GM13977 (cell line): ENCODE measurements around the gene ABHD17B.

Experiments
- DNase-seq: peaks from one replicate; pipeline ENCODE4 v3.0.0; 2012; ENCODE audit warnings: low spot score
- in situ Hi-C: fragments of 300-500 bp; cut with MboI; formaldehyde crosslinking; loops from one replicate; pipeline ENCODE4 v1.12.0; 2022; ENCODE audit warnings: low sequenced_read_pairs, low pct_unique_long_range_greater_than_20kb, mixed read lengths, inconsistent platforms; ENCODE audit not compliant: unreplicated experiment
- TF ChIP-seq, protein P1 (sequence below): IDR thresholded peaks from 2 replicates; pipeline ENCODE4 v1.5.1; 2012; ENCODE audit warnings: mild to moderate bottlenecking, control low read depth; ENCODE audit not compliant: insufficient read depth; ENCODE audit errors: extremely low read depth, missing control alignments

The ABHD17B gene

DNA sequence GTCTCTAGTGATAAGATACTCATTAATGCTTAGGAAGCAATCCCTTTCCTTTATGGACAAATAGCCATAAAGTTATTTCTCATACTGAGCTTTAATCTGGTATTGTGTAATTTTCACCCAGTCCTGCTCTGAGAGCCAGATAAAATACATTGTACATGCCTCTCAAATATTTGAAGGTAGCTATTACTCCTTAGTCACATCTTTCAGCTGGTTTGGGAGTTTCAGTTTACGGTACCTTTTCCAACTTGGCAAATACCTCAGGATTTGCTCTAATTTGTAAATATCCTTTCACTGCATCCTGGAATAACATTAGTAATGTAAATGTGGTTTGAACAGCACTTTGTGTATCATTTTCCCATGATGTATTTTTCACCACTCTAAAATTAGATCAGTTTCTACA is 47.4 kb downstream of the ABHD17B start:
- in situ Hi-C loops, result no loop called here
- TF ChIP-seq, protein P1, sequence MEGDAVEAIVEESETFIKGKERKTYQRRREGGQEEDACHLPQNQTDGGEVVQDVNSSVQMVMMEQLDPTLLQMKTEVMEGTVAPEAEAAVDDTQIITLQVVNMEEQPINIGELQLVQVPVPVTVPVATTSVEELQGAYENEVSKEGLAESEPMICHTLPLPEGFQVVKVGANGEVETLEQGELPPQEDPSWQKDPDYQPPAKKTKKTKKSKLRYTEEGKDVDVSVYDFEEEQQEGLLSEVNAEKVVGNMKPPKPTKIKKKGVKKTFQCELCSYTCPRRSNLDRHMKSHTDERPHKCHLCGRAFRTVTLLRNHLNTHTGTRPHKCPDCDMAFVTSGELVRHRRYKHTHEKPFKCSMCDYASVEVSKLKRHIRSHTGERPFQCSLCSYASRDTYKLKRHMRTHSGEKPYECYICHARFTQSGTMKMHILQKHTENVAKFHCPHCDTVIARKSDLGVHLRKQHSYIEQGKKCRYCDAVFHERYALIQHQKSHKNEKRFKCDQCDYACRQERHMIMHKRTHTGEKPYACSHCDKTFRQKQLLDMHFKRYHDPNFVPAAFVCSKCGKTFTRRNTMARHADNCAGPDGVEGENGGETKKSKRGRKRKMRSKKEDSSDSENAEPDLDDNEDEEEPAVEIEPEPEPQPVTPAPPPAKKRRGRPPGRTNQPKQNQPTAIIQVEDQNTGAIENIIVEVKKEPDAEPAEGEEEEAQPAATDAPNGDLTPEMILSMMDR, result no peak
- no peak for DNase-seq

DNA sequence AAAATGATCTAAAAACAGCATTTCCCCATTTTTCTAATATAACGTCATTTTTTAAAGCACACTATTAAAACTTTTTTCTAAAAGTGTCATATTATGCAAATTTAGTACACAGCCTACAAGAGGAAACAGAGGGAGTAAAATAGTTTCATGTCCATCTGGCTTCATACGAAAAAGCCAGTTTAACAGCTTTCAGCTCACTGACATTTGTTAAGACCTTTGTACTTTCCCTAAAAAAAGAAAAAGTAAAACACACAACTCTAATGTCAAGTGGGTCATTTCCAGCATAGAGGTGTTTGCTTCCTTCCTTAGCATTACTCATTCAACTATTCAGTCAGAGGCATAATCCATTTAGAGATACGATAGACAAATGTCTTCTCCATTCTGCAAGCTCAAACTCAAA is 49.4 kb downstream of the ABHD17B start:
- no peak for DNase-seq
- TF ChIP-seq, protein P1, result no peak
- in situ Hi-C loops, result no loop called here

DNA sequence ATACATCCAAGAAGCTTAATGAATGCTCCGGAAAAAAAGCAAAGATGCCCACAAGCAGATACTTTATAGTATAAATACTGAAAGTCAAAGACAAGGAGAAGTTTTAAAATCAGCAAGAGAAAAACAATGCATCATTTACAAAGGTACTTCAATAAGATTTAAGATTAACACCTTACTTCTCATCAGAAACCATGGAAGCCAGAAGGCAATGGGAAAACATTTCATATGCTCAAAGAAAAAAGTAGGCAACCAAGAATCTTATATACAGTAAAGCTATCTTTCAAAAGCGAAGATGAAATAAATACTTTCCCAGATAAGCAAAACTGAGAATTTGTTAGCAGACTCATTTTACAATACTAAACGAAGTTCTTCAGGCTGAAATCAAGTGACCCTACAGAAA is 51.1 kb downstream of the ABHD17B start:
- in situ Hi-C loops, result no loop called here
- no peak for DNase-seq
- TF ChIP-seq, protein P1, result no peak

DNA sequence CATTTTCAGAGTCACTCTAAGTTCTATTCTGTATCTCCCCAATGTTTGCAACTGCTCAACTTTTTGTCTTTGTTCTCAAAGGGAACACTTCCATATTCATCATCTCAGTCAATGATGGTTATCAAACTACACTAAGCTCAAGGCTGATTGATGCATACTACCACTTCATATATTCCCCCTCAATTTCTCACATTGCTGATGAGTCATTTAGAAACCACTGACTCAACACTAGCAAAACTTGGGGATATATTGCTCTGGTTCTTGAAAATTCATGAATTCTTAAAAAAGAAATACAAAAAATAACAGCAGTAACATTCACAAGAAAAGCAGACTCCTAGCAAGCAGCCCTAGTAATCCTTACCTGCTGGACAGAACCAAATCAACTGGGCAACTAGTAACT is 52.2 kb downstream of the ABHD17B start:
- in situ Hi-C loops, result no loop called here
- TF ChIP-seq, protein P1, result no peak
- DNase-seq, result peak; percentile 46

DNA sequence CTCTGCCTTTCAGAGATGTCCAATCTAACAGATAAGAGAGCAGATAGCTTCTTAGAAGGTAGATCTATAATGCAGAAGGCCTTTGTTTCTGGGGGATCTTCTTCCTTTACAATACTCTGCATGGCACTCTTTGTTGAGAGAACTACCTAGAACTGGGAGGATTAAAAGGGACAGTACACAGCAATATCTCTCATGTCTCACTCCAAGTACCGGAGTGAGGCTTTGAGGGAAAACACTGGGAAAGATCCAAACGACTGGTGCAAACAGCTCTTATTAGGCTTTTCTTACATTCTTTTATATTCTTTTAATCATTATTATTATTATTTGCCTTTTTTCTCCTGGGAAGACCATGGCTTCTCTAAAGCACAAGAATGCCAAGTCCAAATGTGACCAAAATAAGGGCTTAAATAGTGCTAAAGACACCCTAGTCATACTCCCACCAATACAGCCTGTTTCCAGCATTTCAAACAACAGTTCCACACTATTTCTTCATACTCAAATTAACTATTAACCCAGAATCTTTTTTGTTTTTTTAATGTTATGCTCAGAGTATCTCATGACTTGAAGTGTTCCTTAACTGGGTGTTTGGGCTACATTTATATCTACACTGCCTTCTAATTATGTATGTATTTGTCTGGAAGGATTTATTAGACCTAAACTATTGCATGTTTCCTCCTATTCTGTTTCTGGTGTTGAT is 52.7 kb downstream of the ABHD17B start:
- in situ Hi-C loops, result no loop called here
- no peak for DNase-seq
- TF ChIP-seq, protein P1, result no peak

DNA sequence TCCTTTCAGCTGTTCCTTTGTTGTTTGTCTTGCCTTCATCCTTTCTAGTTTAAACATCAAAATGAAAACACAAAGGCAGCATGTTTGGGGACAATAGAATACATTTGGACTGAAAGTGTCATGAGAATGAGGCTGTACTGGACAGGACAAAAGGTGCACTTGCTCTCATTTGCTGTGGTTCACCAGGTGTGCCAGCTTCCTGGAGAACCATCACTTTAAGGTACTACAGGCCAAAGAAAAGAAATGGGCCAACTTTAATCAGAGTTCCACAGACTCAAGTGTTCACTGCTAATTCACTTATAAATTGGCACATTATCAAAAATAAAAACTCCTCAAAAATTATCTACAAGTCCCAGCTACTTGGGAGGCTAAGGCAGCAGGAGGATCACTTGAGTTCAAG is 53.8 kb downstream of the ABHD17B start:
- no peak for DNase-seq
- TF ChIP-seq, protein P1, result no peak
- in situ Hi-C loops, result no loop called here

DNA sequence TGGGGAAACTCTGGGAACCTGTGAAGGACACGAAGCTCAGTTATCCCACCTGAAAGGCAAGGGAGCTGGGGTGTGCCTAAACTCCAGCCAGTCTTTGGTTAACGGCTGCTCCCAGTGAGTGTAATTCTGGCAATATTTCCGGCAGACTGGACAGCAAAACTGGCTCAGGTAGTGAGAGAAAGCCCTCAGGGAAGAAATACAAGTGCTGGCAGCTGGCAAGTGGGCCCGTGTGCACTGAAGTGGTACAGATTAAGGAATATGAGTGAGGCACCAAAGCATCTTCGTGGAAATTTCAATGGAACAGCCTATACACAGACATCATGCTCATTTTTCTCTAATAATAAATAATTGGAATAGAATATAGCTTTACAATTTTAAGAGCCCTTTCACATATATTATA is 56.2 kb downstream of the ABHD17B start:
- no peak for DNase-seq
- in situ Hi-C loops, result no loop called here
- TF ChIP-seq, protein P1, result no peak
